Islet of Langerhans (tissue), 1 donor: Measurements from ENCODE around the gene ANKRD65.
"Not testable (repeated sequence)": the region's sequence is repeated elsewhere in the genome, so short reads cannot be mapped to it uniquely, and the experiment has no call there.

Experiments used
- FAIRE-seq: peaks from one replicate; lab custom pipeline; 2011; peaks lifted over from hg19 to GRCh38; lab: Jason Lieb, UNC

Gene ANKRD65

DNA sequence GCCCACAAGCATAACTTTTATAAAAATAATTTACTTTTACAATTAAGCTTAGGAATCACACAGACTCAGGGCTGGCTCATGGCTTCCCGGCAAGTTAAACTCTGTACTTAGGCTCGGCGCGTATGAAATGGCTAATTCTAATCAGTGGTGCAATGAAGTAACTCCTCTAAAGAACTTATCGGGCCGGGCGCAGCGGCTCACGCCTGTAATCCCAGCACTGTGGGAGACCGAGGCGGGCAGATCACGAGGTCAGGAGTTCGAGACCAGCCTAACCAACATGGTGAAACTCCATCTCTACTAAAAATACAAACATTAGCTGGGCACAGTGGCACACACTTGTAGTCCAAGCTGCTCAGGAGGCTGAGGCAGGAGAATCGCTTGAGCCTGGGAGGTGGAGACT lies 51.0 kb downstream of the ANKRD65 start:
- FAIRE-seq = not testable (repeated sequence)
